PFSK-1 (cell line): Measurements from ENCODE around the gene CNTN4.

ENCODE experiments used
- FOXP2 ChIP-seq: optimal IDR thresholded peaks from 2 replicates; pipeline ENCODE3; 2011; ENCODE audit warnings: borderline replicate concordance, control low read depth, inconsistent platforms; ENCODE audit not compliant: insufficient read depth; ENCODE audit errors: extremely low read length, extremely low read depth
- POLR2AphosphoS5 ChIP-seq: IDR thresholded peaks from 2 replicates; pipeline ENCODE4 v1.6.1; 2012; ENCODE audit warnings: low read depth, mild to moderate bottlenecking, control low read depth, low read length, moderate library complexity
- SIN3A ChIP-seq: IDR thresholded peaks from 2 replicates; pipeline ENCODE4 v1.6.1; 2012; ENCODE audit warnings: mild to moderate bottlenecking, low read length, moderate library complexity, borderline replicate concordance; ENCODE audit not compliant: insufficient read depth
- TAF1 ChIP-seq: IDR thresholded peaks from 2 replicates; pipeline ENCODE4 v1.6.1; 2012; ENCODE audit warnings: low read length, control low read depth, borderline replicate concordance; ENCODE audit not compliant: insufficient read depth
- TF ChIP-seq, protein P1 (sequence below), 2 experiments: IDR thresholded peaks; 2 replicates each; pipeline versions ENCODE4 v1.6.1 to v1.8.0; 2011 to 2012; ENCODE audit warnings: low read depth in 2 of 2, low read length in 2 of 2, control low read depth in 1 of 2, inconsistent platforms in 1 of 2, mild to moderate bottlenecking in 1 of 2, moderate library complexity in 1 of 2; ENCODE audit not compliant: insufficient read depth in 1 of 2

The CNTN4 gene

GRCh38 chr3:2713923-2714322 is 615.3 kb downstream of the CNTN4 start:
- TF ChIP-seq, protein P1, sequence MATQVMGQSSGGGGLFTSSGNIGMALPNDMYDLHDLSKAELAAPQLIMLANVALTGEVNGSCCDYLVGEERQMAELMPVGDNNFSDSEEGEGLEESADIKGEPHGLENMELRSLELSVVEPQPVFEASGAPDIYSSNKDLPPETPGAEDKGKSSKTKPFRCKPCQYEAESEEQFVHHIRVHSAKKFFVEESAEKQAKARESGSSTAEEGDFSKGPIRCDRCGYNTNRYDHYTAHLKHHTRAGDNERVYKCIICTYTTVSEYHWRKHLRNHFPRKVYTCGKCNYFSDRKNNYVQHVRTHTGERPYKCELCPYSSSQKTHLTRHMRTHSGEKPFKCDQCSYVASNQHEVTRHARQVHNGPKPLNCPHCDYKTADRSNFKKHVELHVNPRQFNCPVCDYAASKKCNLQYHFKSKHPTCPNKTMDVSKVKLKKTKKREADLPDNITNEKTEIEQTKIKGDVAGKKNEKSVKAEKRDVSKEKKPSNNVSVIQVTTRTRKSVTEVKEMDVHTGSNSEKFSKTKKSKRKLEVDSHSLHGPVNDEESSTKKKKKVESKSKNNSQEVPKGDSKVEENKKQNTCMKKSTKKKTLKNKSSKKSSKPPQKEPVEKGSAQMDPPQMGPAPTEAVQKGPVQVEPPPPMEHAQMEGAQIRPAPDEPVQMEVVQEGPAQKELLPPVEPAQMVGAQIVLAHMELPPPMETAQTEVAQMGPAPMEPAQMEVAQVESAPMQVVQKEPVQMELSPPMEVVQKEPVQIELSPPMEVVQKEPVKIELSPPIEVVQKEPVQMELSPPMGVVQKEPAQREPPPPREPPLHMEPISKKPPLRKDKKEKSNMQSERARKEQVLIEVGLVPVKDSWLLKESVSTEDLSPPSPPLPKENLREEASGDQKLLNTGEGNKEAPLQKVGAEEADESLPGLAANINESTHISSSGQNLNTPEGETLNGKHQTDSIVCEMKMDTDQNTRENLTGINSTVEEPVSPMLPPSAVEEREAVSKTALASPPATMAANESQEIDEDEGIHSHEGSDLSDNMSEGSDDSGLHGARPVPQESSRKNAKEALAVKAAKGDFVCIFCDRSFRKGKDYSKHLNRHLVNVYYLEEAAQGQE (IDR thresholded peaks at IDR 0.05; ENCODE audit: insufficient read depth in 1 of 2, low read depth in 2 of 2, low read length in 2 of 2) = no peak
- TF ChIP-seq POLR2AphosphoS5 (no peak), SIN3A (no peak)

DNA sequence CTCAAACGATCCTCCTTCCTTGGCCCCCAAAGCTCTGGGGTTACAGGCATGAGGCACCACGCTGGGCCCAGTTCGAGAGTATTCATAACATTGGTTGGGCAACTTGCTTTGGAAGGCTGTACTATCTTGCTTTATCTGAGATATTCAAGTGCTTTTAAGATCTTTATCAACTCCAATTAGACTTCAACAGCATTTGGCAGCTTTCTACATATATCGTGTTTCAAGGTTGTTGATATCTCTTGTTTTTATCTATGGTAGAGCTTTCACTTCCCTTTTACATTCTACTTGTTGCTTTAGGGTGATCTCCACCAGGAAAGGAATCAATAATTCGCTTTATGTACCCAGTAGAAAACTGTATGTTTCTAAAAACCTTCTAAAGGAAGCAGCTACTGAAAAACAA is 616.2 kb downstream of the CNTN4 start:
- no peak for TF ChIP-seq TAF1
- no peak for TF ChIP-seq POLR2AphosphoS5
- TF ChIP-seq FOXP2 = no peak
- TF ChIP-seq, protein P1 (IDR thresholded peaks at IDR 0.05; ENCODE audit: insufficient read depth in 1 of 2, low read depth in 2 of 2, low read length in 2 of 2) = no peak
- no peak for TF ChIP-seq SIN3A

GRCh38 chr3:2727101-2727500 is 628.4 kb downstream of the CNTN4 start:
- no peak for TF ChIP-seq SIN3A
- TF ChIP-seq, protein P1 (IDR thresholded peaks at IDR 0.05; ENCODE audit: insufficient read depth in 1 of 2, low read depth in 2 of 2, low read length in 2 of 2) = no peak
- no peak for TF ChIP-seq FOXP2
- TF ChIP-seq POLR2AphosphoS5 = no peak
- TF ChIP-seq TAF1 = no peak

DNA sequence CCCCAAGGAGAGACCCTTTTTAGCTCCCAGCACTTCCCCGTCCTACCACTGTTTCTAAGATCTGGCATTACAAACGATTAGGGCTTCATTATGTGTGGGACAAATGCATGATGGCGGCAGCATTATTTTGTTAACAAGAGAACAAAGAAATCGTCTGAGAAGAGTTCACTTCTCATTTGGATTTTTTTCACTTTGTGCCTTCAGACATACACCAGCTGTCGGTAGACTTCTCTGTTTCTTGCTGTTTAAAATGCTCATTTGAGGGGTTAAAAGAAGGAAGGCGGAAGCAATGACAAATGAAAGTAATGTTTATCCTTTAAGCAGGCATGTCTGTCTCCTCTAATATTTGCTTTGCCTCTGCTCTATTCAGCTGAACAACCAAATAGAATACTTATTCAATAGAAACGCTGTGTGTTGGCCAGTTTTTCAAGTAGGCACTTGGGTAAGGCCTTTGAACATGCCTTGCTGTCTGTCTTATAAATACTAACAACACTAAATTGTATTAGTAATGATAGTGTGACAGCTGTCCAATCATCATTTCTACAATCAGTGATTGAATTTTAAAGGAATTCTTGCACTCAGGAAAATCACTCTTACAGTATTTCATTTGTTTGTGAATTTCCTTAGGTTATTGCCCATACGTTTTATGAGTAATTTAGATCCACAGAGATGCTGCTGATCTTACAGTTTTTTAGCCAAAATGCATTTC is 629.1 kb downstream of the CNTN4 start:
- TF ChIP-seq POLR2AphosphoS5 (no peak), FOXP2 (no peak), TAF1 (no peak), SIN3A (no peak)
- TF ChIP-seq, protein P1 (IDR thresholded peaks at IDR 0.05; ENCODE audit: insufficient read depth in 1 of 2, low read depth in 2 of 2, low read length in 2 of 2) = no peak

DNA sequence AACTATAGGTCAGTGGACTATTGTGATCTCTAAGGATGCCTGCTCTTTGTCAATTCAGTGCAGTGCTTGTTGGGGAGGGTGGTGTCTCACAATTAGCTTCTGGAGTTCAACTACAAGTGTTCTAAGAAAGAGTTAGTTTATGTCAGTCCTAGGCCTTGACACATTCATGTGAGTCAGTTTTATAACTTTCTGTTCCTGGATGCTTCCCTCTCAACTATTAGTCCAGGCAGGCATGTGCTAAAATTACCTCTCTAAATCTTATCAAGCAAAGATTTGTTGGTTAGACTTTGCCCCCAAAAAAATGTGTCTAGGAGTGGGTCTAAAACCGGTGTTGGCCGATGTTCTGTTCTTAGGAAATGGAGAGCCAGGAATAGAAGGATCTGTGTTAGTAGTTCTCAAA is 633.2 kb downstream of the CNTN4 start:
- TF ChIP-seq FOXP2 (no peak), POLR2AphosphoS5 (no peak), SIN3A (no peak), TAF1 (no peak)
- TF ChIP-seq, protein P1 (IDR thresholded peaks at IDR 0.05; ENCODE audit: insufficient read depth in 1 of 2, low read depth in 2 of 2, low read length in 2 of 2) = no peak
